NCI-H526 (cell line): Measurements from ENCODE around the gene RASA3.
A peak's percentile ranks its signal among the peaks of the same experiment; 100 is the strongest.
"Not testable (repeated sequence)": the region's sequence is repeated elsewhere in the genome, so short reads cannot be mapped to it uniquely, and the experiment has no call there.

Experiments used
- DNase-seq, 2 experiments: peaks; one replicate each; lab custom pipeline; 2025; lab: John Stamatoyannopoulos, UW

RASA3 gene

DNA sequence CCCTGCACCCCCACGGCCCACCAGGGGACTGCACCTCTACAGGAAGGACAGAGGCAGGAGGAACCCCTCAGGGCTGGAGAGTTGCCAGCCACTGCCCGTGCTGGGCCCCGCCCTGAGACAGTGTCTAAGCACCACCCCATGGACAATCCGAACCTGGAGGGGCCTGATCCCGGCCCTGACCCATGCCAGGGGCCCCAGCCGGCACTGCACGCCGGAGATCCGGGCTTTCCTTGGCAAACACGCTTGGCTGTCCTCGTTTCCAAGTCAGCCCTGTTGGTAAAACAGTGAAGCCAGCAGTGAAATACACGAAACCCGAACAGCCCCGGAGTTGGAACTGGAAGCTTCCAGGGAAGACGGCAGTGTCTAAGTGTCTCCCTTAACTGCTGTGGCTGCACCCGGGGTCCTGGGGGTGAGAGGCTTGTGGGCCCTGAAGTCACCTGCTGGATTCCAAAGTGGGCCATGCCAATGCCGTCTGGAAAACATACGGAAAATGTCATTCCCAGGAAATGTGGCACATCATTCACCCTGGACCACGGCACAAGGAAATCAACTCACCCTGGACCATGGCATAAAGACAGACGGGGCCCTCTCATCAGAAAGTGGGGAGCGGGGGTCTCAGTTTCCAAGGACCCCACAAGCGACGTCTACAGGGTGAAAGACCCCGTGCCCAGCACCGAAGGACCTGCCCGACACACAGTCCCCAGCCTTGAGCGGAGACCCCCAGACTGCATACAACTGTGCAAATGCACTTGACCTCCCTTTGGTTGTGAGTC, 30.9 kb downstream of the RASA3 start:
- no peak for DNase-seq

DNA sequence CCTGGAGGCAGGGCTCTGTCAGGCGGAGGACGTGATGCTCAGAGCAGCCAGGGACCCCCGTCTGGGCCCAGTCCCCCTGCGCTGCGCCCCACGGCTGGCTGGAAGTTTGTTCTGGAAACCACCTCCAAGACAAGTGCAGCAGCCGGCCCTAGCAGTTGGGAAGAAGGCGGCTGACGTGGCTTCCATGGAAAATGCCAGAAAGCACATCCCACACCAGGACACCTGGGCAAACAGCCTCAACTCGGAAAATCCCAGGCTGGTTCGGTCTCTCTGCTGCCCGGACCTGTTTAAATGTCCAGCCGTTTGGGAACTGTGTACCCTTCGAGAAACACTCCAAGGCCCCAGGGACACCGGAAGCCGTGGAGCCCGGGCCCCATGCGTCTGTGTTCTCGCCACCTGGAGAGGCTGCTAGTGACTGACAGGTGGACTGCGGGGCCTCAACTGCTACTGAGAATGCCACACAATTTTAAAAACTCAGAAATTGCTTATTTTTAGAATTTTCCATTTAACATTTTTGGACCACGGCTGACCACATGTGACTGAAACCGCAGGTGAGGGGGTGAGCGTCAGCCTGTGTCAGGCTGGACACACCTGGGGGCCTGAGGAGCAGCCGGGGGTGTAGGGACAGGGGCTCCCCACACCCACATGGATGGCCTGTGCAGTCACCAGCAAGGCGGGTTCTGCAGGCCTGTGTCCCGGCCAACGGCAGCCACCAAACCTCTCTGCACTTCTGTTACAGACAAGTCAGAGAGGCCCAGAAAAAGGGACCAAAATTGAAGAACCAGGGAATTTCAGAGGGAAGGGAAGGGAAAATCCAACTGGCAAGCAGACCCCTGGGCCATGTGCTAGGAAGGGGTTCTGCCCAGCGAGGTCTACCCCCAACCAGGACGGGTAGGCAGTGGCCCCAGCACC, 31.7 kb downstream of the RASA3 start:
- no peak for DNase-seq

DNA sequence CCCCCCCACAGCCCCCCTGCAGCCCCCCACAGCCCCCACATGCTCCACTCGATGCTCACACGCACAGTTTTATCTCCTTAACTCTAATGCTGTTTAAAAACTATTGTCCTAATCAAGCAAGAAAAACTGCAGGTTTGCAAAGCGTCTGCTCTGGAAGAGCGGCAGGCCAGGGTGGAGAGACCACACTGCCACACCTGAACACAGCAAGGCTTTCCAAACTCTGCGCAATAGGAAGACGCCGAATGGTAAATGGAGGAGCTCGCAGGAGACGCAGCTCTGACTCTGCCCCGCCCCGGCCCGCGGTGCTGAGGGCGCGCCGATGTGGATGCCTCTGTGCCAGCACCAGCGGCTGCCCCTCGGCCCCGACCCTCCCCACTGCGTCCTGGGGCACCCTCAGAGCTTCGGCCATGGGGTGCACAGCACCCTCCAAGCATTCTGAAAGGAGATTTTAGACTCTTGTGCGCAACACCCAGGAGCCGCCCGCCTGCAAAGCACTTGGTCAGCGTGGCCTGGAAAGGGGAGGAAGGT, 32.4 kb downstream of the RASA3 start:
- peak; percentile 88 to 93 for DNase-seq

DNA sequence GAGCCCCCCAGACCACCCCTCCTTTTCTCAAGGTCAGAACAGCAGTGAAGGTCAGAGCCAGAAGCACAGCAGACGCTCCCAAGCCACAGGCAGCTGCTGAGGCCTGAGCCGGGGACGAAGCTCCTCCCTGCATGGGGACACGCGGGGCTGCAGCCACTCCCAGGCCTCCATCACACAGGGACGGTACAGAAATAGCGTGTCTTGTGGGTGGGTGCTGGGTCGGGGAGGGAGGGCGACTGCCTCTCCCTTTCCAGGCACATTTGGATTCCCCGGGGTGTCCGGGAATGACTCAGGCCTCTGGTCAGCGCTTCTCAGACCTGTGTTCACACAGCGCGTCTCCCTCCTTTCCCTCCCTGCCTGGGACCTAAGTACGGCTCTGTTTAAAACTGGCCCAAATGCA, 33.2 kb downstream of the RASA3 start:
- DNase-seq, result peak; percentile 70 to 82

DNA sequence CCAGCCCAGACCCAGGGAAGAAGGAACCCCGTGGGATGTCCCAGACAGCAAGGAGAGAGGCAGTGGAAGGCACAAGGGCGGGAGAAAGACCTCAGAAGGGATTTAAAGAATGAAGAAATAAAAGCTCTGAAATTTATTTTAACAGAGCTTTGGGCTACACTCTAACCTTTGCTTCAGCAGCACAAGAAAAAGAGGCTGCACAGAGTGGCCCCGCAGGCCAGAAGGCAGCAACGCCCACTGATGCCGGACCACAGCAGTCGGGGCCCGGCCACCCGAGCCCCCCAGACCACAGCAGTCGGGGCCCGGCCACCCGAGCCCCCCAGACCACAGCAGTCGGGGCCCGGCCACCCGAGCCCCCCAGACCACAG, 33.8 kb downstream of the RASA3 start:
- DNase-seq, result not testable (repeated sequence)

GRCh38 chr13:114097893-114098688, 34.3 kb downstream of the RASA3 start:
- no peak for DNase-seq

DNA sequence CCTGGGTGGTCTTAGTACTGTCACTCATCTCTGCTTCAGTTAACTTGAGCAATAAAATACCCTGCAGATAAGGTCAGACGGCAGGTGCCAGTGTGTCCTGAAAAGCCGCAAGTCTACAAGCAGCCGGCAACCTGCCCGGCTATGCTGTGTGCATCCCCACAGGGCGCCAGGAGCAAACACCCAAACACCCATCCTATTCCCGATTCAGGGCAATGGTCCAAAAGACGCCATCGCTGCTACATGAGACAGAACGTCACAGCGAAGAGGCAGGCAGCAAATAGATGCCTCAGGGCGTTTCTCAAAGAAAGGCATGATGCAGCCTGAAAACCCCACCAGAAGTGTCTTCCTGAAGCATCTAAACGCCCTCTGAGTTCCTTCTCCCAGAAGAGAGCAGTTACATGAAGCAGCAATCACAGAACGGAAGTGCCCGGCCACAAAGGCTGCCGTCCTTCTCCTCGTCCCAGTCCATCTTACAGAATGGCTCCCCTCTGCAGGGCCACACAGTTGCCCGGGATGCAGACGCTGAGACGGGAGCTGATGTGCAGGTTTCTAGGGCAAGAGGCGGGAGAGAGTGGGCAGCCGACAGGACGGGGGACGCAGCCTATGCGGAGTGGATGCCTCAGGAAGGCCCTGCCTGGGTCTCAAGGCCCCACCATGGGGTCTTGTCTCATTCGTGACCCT, 35.1 kb downstream of the RASA3 start:
- no peak for DNase-seq

- no peak for DNase-seq
Measured at GRCh38 chr13:114096811-114097211, 35.6 kb downstream of the RASA3 start.

DNA sequence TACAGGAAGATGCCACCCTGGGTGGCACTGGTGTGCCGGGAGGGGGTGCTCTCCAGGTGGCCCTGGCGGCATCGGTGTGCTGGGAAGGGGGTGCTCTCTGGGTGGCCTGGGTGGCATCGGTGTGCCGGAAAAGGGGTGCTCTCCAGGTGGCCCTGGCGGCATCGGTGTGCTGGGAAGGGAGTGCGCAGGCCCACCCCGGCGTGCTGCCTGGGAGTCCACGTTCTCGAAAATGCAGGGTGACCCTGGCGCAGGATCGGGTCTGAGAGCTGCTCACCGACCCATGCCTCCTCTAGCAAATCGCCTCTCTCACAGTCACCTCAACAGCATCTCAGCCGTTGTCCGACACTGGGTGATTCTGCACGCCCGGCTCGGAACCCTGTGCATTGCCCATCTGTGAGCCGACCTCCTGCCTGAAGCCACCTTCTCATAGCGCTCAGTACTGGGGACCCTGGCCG, 36.4 kb downstream of the RASA3 start:
- no peak for DNase-seq

DNA sequence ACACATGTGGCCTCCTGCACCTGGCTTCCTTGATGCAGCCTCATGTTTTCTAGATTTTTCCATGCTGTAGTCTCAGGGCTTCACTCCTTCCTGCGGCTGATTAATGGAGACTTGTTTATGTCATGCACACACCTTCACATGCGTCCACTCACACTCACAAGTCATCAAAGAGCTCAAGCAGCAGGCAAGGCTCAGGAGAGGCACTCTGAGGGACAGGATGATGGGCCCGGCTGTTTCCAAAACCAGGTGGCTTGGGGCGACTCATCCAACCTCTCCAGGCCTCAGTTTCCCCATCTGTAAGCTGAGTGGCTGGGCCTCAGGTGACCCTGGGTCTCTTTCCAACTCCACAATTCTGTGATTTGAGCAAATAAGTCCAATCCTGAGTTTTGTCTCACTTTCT, 36.9 kb downstream of the RASA3 start:
- DNase-seq, result no peak

DNA sequence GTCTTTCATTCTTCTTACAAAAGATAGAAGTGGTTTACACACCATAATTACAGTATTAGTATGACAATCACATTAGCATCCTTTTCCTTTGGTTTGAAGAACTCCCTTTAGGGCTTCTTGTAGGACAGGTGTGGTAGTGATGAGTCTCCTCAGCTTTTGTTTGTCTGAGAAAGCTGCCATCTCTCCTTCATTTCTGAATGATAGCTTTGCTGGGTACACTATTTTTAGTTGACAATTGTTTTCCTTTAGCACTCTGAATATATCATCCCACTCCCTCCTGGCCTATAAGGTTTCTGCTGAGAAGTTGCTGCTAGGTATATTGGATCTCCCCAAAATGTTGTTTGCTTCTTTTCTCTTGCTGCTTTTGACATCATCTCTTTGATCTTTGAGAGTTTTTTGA, 39.3 kb downstream of the RASA3 start:
- DNase-seq, result no peak

DNA sequence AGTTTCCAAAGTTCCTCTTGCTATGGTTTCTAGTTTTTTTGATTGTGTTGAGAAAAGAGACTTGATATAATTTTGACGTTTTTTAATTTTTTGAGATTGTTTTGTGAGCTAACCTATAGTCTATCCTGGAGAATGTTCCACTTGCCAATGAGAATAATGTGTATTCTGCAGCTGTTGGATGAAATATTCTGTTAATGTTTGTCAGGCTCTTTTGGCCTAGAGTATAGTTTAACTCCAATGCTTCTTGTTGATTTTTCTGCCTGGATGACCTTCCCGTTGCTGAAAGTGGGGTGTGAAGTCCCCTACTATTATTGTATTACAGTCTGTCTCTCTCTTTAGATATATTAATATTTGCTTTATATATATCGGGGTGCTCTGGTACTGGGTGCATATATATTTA, 40.0 kb downstream of the RASA3 start:
- DNase-seq, result no peak

GRCh38 chr13:114090476-114090875, 41.9 kb downstream of the RASA3 start:
- peak; percentile 33 to 73 for DNase-seq

DNA sequence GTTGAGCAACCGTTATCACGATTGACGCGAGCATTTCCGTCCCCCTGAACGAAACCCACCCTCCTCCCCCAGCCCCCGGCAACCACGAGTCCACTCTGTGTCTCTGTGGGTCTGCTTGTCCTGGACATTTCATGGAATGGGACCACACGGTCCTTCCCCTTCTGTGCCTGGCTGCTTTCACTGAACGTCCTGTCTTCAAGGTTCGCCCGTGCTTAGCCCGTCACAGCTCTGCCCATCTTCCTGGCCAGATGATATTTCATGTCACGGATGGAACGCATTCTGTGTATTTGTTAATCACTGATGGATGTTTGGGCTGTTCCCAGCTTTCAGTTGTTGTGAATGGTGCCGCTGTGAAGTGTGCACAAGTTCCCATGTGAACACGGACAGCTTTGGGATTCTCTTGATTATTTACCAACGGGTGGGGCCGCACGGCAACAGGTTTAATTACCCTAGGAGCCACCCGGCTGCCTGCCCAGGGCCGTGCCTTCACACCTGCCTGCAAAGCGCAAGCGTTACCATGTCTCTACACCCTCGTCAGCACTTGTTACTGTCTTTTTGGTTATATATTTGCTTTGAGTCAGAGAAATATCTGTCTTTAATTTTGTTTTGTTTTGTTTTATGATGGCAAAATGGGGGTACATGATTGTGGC, 42.5 kb downstream of the RASA3 start:
- DNase-seq, result peak; percentile 45 to 84

- DNase-seq, result peak; percentile 53 to 90
Measured at GRCh38 chr13:114089341-114089740, 43.1 kb downstream of the RASA3 start.

DNA sequence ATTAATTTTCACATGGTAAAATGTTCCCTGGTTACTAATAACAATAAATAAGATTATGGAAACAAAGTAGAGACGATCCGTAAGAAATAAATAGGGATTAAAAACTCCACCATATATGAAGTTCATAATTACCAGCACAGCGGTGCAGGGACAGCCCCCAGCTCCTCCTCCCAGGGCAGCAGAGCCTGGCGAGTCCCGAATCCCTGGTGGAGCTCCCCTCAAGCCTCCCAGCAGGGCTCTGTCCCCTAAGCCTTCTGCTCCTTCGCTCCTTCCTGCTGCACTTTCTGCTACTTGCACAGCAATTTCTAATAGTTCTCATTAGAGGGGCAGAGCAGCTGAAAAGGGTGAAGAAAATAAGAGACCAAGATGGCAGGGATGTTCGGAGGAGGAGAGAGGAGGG, 43.6 kb downstream of the RASA3 start:
- peak in 1 of 2 experiments; percentile 67 for DNase-seq

DNA sequence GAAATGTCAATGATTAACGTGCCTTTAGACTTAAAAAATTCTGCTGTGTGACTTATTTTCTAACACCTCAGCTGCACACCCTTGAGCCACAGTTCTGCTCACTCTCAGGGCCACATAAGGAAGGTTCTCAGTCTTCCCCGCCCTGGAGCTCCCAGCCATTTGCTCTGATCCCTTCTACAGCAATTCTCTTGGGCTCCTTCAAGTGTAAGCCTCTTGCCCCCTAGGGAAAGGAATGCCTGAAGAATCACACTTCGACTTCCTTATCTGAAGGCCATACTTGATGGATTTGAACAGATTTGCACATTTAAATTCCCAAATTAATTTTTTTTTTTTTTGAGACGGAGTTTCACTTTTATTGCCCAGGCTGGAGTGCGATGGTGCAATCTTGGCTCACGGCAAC, 44.2 kb downstream of the RASA3 start:
- DNase-seq, result no peak

DNA sequence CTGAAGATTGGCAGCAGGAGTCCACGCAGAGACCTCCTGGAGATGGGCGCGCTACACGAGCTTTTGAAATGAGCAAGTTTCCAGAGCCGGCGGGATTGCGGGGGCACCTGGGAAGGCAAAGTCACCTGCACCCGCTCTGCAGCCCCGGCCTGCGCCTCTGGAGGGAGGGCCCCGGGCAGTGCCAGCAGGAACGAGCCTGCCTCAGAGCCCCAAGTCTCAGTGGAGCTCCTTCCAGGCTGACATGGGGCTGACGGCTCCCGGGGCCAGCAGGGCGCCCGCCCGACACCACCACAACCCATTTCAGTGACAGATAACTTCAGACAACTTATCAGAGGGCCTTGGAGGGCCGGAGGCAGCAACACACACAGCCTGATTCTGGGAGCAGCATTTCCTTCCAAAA, 45.0 kb downstream of the RASA3 start:
- no peak for DNase-seq

GRCh38 chr13:114082849-114083645, 49.4 kb downstream of the RASA3 start:
- no peak for DNase-seq
